HUDEP-2 (cell line): ENCODE measurements around the gene COG6.
A peak's percentile ranks its signal among the peaks of the same experiment; 100 is the strongest.

Experiments used
- DNase-seq, 76 experiments: peaks; one replicate each; lab custom pipeline; 2025; ENCODE audit not compliant: unreplicated experiment in 76 of 76; lab: John Stamatoyannopoulos, UW

COG6 gene

DNA sequence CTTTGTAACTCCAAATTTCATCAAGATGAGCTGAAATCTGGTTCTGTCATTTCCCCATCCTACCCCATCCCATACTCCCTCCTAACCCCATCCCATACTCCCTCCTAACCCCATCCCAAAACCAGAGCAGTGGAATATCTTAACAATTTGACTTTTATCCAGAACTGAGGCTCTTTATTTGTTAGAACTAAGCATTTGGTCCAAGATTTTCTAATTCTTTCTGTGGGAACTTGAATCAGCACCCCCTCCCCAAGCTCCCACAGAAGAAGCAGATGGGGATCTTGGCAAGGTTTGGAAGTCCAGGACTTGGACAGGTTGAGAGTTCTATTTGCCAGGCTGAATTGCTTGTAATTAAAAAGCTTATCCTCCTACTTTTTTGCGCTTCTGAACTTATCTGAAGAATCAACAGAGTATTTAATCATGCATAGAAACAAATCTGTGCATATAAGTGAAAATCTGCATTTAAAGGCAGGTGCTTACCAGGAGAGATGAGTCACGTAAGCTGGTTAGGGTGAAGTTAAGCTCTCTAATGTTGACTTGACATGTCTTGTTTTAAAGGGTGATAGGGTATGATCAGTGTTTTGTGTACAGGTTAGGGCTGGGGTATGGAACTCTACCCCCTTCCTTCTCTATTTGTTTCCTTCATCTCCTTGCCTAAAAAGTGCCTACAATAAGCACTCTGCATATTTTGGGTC lies 111.1 kb downstream of the COG6 start:
- no peak for DNase-seq

DNA sequence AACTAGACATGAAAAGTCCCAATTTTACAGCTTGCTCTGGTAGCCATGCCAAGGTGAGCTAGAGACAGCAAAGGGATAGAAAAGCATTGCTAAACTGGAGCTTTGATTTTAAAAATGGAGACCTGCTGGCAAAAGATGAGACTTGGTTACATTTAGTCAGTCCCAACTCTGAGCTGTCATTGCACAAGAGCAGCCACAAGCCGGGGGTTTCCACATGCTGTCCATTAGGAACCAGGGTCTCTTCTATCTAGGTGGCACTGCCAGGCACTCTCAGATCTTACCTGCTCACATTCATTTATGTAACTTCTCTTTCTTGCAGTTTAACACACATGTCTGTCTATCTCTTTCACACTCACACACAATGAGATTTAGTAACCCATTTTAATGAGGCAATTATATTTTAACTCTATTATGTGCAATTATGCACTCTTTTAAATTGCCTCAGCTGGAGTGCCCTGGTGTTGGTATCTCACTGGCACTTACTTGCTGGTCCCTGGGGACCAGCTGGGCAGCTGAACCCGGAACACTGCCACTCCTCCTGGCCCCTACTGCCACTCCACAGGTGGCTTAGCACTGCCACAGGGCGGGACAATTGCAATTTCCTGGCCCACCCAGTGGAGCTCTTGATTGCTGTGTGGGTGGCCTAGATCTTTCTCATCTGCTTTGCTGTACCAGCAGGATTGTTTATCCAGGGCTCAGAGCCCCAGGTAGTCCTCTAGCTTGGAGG lies 112.5 kb downstream of the COG6 start:
- no peak for DNase-seq

DNA sequence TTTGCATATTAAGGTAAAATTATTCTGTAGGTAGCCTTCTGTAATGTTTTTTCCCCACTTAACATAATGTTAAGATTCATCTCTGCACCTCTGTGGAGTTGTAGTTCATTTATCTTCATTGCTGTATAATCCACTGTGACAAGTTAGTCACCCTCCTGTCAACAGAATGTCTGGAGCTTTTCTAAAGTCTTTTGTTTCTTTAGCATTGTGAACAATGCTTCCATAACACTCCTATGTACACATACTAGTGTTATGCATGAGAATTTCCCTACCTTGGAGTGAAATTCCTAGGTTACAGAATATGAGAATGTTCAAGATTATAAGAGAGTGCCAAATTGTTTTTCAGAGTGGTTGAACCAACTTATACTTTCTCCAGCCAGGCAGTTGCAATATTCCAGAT lies 113.5 kb downstream of the COG6 start:
- DNase-seq = no peak

DNA sequence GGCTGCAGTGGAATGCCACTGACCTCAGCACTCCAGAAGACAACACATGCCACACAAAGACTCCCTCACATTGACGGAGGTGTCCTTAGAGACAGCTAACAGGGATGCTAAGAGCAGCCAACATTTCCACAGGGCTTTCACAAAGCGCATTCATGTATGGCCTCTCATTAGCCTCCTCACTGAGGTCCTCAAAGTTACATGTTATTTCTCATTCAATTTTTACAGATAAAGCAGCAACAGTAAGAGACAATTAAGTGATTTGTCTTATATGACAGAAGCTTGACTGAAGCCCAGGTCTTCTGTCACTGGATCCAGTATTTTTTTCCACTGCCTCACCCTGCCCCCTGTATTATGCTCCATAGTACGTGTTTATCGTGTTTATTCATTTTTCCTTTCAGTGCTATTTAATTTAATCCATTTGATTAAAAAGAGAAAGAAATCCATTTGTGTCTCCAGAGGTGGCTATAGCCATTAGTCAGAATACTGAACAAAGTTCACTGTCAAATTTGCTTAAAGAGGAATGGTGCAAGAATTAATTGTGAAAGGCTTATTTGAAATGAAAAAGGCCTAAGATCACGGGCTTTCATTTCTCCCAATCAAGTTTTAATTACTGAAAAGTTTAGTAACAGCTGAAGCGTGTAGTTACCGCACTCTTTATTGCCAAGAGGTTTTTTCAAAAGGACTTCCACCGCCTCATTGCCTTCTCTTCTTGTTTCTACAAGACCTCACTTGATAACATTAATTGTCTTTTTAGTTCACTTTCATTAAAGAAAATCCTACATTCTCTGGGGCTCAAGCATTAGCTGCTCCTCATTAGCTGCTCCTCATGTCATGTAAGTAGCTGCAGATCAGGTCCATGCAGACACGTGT lies 115.0 kb downstream of the COG6 start:
- DNase-seq = no peak

DNA sequence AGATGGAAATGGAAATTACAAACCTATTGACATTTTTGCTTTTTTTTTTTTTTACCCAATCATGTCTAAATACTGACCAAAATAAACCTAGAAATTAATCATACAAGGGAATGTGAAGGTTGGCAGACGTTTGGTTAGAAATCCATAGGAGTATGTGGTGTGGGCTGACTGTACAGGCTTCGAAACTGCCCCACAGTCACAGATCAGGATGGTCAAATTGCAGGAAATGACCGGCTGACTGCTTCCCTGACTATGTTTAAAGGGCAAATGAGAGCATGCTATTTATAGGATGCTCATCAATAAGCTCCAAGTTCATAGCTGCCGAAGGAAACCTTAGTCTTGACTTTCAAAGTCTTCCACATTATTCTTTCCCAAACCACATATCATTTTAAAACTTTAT lies 118.4 kb downstream of the COG6 start:
- DNase-seq = no peak

DNA sequence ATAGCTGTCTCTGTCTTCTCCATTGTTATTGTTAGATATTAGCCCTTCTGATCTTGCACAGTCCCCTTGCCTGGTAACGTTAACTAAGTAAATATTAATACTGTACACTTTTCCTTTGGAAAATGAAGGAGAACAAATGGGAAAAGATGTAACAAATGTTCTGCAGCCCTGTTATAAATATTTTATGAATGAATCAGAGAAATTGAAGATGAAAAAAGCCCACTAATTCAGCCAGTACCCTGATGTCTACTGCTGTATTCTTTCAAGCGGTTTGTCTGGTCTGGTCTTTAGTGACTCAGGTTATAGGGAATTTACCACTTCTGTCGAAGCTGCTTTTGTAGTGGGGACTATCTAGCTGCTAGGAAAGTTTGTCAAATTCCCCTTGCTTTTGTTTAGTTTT lies 121.0 kb downstream of the COG6 start:
- no peak for DNase-seq

DNA sequence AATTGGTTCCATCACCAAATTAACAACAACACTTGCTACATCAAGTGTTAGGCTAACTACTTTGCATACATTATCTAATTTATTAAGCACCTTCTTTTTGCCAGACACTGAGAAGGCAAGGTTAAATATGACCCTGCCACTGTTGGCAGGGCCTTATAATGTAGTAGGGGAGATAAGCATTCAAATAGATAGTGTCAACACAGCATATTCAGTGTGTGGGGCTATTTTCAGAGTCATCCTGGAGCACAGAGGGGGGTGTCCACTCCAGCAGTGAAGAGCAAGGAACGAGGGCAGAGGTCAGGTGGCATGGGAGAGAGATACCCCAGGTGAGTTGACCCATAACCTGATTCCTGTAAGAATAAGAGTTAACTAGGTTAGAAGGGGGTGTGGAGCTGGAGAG lies 121.6 kb downstream of the COG6 start:
- DNase-seq = no peak

DNA sequence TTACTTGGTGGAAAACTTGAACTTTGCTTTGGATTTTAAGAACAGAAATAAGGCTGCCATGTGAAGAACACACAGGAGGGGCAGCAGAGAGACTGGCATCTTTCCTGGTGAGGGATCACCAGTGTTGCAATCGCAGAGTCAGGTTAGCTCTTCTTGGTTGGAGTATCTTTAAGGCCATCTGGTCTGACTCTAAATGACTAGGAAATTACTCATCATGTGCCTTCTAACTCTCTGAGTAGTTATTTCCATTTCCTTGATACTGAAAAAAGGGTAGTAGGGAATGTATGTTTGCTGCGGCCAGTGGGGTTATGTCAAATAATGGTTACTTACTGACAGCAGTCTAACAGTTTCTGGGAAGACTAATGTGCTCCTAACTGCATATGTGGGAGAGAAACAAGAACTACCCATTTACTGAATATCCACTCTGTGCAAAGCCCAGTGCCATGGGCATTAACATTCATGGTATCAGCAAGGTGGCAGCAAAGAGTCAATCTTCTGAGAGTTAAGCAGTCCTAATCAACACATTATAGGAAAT lies 122.1 kb downstream of the COG6 start:
- peak in 23 of 76 experiments; percentile 0 to 59 (median 21) for DNase-seq

DNA sequence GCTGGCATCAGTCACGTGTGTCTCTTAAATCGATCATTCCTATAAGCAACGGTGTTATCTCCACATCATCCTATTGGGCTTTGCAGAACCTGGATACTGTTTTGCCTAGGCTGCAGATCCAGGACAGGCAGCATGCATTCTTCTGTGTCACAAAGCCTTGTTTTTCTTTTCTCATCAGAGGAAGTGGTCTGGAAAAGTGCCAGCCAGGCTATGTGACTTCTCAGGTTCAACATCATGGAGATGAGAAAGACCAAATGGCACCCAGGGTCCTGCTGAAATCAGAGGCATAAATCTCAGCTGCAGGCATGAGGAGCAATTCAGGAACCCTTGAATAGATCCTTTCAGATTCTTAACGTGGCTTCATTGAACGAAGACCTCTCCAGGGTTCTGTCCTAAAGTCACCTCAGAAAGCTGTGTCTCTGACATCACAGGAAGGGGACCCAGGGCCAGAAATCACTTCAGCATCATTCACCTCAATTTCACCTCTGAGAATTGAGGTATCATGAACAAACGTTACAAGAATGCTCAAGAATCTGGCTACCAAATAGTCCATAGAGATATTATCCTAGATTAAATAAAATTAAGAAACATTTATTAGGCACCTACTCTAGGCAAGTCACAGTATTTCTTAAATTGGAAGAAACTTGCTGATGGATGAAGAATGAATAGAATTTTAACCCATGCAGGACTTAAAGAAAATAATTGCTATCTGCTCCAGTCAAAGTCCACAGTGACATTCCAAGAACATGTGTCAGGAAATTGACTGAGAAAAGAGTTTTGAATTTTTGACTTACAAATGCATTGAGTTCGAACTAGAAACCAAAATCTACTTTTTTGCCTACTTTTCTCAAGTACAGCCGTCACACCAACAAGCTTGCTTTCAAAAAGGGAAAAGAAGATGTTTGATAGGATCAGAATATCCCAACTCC lies 124.1 kb downstream of the COG6 start:
- DNase-seq = no peak

DNA sequence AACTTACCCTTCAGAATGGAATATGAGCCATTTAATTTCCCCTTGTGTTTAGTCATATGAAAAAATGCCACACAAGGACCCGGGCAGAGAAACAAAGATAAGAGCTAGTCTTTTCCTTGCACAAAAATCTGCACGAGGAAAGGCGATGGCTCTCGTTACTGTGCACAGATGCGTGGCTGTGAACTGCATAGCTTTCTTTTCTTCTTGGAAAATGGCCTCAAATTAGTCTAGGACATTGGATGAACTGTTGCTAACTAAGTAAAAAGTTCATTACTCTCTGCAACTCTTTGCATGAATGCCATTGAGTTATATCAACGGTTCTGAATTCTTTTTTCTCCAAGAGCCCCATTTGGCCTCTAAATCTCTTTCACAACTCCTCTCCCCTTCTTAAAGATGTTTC lies 125.2 kb downstream of the COG6 start:
- no peak for DNase-seq

DNA sequence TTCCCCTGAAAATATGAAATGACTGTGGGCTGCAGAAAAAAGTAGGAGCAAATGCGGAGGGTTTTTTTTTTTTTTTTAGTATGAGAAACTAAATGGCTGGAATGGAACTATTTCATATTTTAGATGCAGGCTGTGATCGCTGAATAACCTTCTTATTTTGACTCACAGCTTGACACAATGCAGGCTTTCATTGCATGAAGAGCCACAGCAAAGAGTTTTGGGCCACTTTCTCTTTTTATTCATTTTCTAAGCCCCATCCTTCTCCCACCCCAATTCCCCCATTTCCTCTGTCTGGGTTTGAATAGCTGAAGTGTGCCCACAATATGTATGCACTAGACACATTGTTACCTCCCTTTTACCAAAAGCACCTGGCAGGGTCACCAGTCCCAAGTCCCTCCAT lies 125.9 kb downstream of the COG6 start:
- DNase-seq = no peak

DNA sequence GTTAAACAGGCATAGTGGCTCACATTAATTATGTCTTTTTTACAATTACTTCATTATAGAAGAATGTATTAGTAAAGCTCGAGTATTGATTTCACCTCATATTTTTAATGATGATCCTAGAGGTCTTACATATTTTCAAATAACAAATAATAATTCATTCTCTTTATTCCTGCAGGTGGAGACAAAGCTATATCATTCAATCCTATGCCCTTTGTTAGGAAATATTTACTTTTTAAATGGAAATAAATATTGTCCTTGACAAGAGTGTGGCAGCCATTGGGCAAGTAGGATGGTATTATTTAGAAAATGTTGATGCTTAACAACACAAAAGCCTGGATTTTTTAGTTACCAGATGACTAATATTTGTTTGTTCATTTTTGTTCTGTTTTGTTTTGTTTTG lies 127.6 kb downstream of the COG6 start:
- DNase-seq = no peak

DNA sequence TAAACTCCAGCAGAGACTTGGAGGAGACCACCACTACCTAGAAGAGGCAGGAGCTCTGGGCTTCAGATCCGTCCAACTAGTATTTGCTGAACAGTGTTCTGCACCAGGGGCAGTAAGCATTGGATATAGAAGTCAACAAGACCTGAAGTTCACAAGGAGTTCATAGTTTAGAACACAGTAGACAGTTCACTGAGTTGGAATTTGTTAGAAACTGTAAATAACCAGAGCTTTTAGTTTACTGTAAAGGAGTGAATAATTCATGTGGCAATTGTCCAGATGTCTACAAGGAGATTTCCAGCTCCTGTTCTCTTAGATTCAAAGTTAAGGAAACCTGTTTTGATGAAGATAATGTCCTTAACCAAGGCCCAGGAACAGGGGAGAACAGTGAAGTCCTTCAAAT lies 128.9 kb downstream of the COG6 start:
- no peak for DNase-seq

DNA sequence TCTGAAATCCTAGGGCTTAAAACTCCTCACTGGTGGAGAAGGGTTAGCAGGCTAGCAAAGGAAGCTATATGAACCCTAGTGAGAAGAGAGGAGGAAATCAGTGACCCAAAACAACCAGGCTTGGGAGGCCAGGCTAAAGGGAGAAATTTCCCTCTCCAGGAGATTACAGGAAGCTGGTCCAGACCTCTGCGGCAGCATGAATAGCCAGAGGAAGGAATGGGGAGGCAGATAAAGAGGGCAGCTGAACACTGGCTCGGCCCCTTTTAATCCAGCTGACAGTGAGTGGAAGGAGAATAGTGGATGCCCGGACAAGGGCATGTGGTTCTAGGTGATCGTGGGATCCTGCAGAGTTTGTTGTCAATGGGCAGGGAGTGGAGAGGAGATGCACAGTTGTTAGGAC lies 130.6 kb downstream of the COG6 start:
- no peak for DNase-seq

DNA sequence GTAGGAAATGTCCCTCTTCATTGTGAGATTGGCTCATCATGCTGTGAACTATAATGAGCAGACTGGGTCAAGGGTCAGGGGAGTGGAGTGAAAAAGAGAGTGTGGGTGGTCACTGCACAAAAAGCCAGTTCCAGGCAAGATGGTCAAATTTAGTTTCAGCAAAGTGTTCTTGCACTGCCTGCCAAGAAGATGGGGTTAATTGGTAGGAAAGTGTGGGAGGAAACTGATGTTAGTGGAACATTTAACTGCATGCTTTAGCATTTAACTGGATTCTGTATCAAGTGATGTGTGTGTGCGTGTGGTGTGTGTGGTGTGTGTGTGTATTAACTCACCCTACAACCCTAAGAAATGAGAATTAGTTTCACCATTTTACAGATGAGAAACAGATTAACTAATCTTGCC lies 131.6 kb downstream of the COG6 start:
- DNase-seq = no peak

DNA sequence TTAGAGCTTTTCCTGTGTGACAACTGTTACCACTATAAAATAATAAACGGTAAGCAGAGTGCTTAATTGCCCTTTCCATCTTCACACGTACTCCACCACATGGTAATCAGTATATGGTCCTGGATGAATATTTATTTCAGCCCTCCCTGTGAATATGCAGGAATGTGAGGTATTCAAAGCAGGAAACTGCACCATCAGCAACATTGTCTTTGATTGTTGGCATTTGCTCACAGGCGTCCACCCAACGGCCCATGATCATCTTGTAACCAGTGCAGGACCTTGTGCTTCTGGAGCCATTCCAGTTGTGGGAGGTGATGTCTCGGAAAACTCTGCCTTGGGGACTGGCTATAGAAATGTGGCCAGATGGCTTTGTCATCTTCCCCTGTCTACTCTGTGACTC lies 132.6 kb downstream of the COG6 start:
- no peak for DNase-seq

DNA sequence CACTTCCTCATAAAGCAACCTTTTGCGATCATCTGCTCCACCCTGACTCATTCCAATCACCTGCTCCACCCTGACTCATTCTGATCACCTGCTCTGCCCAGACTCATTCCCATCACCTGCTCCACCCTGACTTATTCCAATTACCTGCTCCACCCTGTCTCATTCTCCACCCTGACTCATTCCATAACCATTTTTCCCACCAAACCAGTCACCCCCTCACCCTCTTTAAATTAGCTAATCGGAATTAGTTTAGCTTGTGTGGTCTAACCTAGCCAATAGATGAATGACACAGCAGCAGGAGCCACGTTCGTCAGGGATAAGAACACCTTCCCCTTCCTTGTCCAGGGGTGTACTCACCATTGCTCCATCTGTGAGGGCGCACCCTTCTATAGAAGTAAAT lies 134.0 kb downstream of the COG6 start:
- no peak for DNase-seq
